Aorta (tissue), 5 donors: ENCODE data around the gene RNH1. TPM values are rescaled to one million over a fixed set of nuclear protein-coding genes. Genes with fewer than 3 reads are reported as not detected.

Experiments used
- ATAC-seq: fragments of 200-7000 bp; cut with Tn5 transposase; one replicate; pipeline ENCODE4 v1.9.1; 2022; ENCODE audit warnings: moderate library complexity; ENCODE audit not compliant: low FRiP score
- DNase-seq, 2 donors: peaks; one replicate each; pipeline ENCODE4 v3.0.0-alpha.2; 2020
- H3K27ac ChIP-seq, 2 donors: one replicate each; pipeline ENCODE4 v1.5.1; 2013; ENCODE audit warnings: low read length in 2 of 2, mild to moderate bottlenecking in 2 of 2, moderate library complexity in 2 of 2, control low read depth in 1 of 2, inconsistent platforms in 1 of 2, low read depth in 1 of 2
- H3K27me3 ChIP-seq, 2 donors: one replicate each; pipeline ENCODE4 v1.6.1; 2013; ENCODE audit warnings: control low read depth in 1 of 2, low read length in 1 of 2, mild to moderate bottlenecking in 1 of 2, moderate library complexity in 1 of 2; ENCODE audit not compliant: insufficient read depth in 2 of 2, control insufficient read depth in 1 of 2
- H3K36me3 ChIP-seq, 2 donors: one replicate each; pipeline ENCODE4 v1.6.1; 2013; ENCODE audit warnings: control low read depth in 1 of 2, low read length in 1 of 2, mild to moderate bottlenecking in 1 of 2; ENCODE audit not compliant: insufficient read depth in 2 of 2, control insufficient read depth in 1 of 2
- H3K4me1 ChIP-seq, 2 donors: one replicate each; pipeline ENCODE4 v1.6.1; 2013; ENCODE audit warnings: low read length in 2 of 2, control low read depth in 1 of 2, mild to moderate bottlenecking in 1 of 2, moderate library complexity in 1 of 2; ENCODE audit not compliant: insufficient read depth in 2 of 2, control insufficient read depth in 1 of 2
- H3K4me3 ChIP-seq, 2 donors: one replicate each; pipeline ENCODE4 v1.5.1; 2013; ENCODE audit warnings: low read length in 2 of 2, control low read depth in 1 of 2, mild to moderate bottlenecking in 1 of 2
- H3K9me3 ChIP-seq: one replicate; pipeline ENCODE4 v1.6.1; 2013; ENCODE audit warnings: mild to moderate bottlenecking, low read length; ENCODE audit not compliant: control insufficient read depth
- WGBS, 2 donors: extraction: QIAGEN DNeasy Blood & Tissue Kit; methylation state at CpG; one replicate each; pipeline ENCODE4 v1.1.7; 2013; 5-methylcytosine and 5-hydroxymethylcytosine counted together
- intact Hi-C, 2 donors: fragments of 100-400 bp; cut with DNase I; formaldehyde crosslinking; loops; one replicate each; pipeline versions ENCODE4 v1.14.2 to v1.15.0; 2022
- polyA plus RNA-seq, 2 donors: library from polyadenylated mRNA; stranded (reverse); fragments of 200-250 nt; gene quantifications; one replicate each; pipeline ENCODE4 v1.2.3, GENCODE V29; 2013
- total RNA-seq, 2 donors: library from RNA; stranded (reverse); fragmentation: NEBNext Ultra II Directional; extraction: Animal tissue kit (Norgen Biotek cat#: 25700); gene quantifications; one replicate each; pipeline ENCODE4 v1.2.1, GENCODE V29; 2021
- donor health status: healthy with polysubstance abuse.
- donor health status: Bipolar disorder and iron deficiency.
- donor health status: DM: no; HTN: no; CAD: no.
- donor health status: DM: no; HTN: no; CAD: no.
- donor health status: DM: yes; HTN: yes; CAD: no.

The RNH1 gene
- total and polyA plus RNA-seq, 4 donors = 125 to 224 (median 165) TPM

DNA sequence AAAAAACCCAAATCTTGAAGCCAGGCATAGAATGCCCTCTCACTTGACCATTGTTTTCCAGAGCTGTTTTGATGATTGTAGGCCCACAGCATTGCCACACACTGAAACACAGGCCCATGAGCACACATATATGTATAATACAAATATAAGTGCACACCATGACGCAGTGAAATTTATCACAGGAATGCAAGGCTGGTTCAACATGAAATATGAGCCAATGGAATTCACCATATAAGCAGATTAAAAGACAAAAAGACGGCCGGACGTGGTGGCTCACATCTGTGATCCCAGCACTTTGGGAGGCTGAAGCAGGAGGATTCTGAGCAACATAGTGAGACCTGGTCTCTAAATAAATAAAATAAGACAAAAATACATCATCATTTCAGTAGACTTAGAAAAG, 9.4 kb upstream of the RNH1 start:
- 87 to 92% methylated on average over 4 of the region's 4 CpGs for WGBS, 2 donors
- no peak for ATAC-seq
- H3K27ac ChIP-seq = no peak overlapping the region
- no peaks in the 10 kb centered on the region for H3K36me3 ChIP-seq
- no peak for DNase-seq
- H3K4me1 ChIP-seq = no peaks in the 10 kb centered on the region
- H3K4me3 ChIP-seq = no peak overlapping the region
- H3K9me3 ChIP-seq = no peaks in the 10 kb centered on the region
- intact Hi-C loops = no loop called here
- no peaks in the 10 kb centered on the region for H3K27me3 ChIP-seq

- no peak for ATAC-seq
Measured at GRCh38 chr11:515131-515530, 8.1 kb upstream of the RNH1 start.

DNA sequence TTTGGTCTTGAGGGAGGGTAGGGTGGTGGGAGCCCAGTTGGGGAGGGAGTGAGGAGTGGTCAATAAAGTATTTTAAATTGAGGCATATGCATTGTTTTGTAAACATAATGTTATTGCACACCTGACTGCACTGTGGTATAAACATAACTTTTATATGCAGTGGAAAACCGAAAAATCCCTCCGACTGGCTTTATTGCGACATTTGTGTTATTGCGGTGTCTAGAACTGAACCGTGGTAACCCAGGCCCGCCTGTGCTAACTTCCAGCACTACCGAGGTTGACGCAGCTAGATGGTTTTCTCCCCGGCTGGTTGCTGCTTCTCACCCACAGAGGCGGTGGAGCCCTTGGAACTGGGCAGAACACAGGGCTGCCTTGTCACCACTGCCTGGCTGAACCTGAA, 7.6 kb upstream of the RNH1 start:
- intact Hi-C loops = no loop called here
- H3K27me3 ChIP-seq = no peaks in the 10 kb centered on the region
- no peak overlapping the region for H3K4me3 ChIP-seq
- no peak overlapping the region for H3K27ac ChIP-seq
- ATAC-seq (no peak), DNase-seq (no peak)
- 96% methylated on average over 10 of the region's 10 CpGs for WGBS, 2 donors
- no peaks in the 10 kb centered on the region for H3K9me3 ChIP-seq
- H3K36me3 ChIP-seq = no peaks in the 10 kb centered on the region
- no peaks in the 10 kb centered on the region for H3K4me1 ChIP-seq

More at GRCh38 chr11:515131-515530, 8.1 kb upstream of the RNH1 start:
- no peaks in the 10 kb centered on the region for H3K27me3 ChIP-seq
- H3K4me3 ChIP-seq = no peak overlapping the region
- 94% methylated on average over 6 of the region's 6 CpGs for WGBS, 2 donors
- no peaks in the 10 kb centered on the region for H3K9me3 ChIP-seq
- intact Hi-C loops = no loop called here
- H3K27ac ChIP-seq = no peak overlapping the region
- no peaks in the 10 kb centered on the region for H3K36me3 ChIP-seq
- DNase-seq = no peak
- no peaks in the 10 kb centered on the region for H3K4me1 ChIP-seq

GRCh38 chr11:512761-513595, 5.9 kb upstream of the RNH1 start:
- WGBS, 2 donors = 94 to 95% methylated on average over 29 of the region's 29 CpGs
- H3K9me3 ChIP-seq = no peaks in the 10 kb centered on the region
- H3K4me3 ChIP-seq = no peak overlapping the region
- no peaks in the 10 kb centered on the region for H3K4me1 ChIP-seq
- no peak overlapping the region for H3K27ac ChIP-seq
- H3K36me3 ChIP-seq = no peaks in the 10 kb centered on the region
- intact Hi-C loops = no loop called here
- no peak for ATAC-seq
- no peaks in the 10 kb centered on the region for H3K27me3 ChIP-seq
- no peak for DNase-seq

GRCh38 chr11:508956-509355, 1.9 kb upstream of the RNH1 start:
- no peaks in the 10 kb centered on the region for H3K27me3 ChIP-seq
- H3K4me3 ChIP-seq = no peak overlapping the region
- ATAC-seq = no peak
- 74 to 79% methylated on average over 5 of the region's 5 CpGs for WGBS, 2 donors
- intact Hi-C loops = loop anchor here (5.0 to 10.0 kb wide), 2 partner anchors 54 to 302 kb away; partner anchors contain the start of genes BET1L (in 1 of the 2), PTDSS2 (in 1 of the 2) and RIC8A (in 1 of the 2)
- no peak overlapping the region for H3K27ac ChIP-seq
- H3K9me3 ChIP-seq = no peaks in the 10 kb centered on the region
- H3K36me3 ChIP-seq = no peaks in the 10 kb centered on the region
- H3K4me1 ChIP-seq = no peaks in the 10 kb centered on the region
- no peak for DNase-seq

DNA sequence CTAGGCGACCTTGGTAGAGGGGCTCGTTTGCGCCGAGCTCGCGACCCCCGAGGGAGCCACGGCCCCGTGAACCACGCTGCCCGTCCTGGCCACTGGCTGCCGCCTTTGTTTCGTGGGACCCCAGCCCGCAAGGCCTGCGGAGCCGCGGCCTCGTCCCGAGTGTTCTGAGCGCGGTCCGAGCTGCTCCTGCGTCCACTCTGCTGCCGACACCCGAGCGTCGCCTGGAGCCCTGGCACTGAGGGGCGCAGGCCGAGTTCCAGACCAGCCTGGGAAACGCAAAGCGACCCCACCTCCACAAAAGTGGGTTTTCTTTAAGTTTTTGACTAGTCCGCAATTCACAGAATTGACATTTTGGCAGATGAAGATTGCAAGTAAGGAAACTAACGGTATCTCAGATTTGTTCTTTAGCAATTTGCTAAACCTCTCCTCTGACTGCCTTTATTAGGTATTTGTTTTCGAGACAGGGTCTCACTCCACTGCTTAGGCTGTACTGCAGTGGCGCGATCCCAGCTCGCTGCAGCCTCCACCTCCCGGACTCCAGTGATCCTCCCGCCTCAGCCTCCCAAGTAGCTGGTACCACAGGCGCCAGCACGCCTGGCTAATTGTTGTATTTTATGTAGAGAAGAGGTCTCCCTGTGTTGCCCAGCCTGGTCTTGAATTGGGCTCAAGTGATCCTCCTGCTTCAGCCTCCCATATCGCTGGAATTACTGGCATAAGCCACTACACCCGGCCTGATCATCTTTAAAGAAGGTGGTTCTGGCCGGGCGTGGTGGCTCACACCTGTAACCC, 879 bp upstream of the RNH1 start:
- Histone ChIP-seq H3K4me1 (no peaks in the 10 kb centered on the region), H3K27ac (peak overlapping the region in 1 of 2 donors; percentile 47), H3K36me3 (no peaks in the 10 kb centered on the region), H3K27me3 (no peaks in the 10 kb centered on the region), H3K4me3 (peak overlapping the region; percentile 45 to 74), H3K9me3 (no peaks in the 10 kb centered on the region)
- DNase-seq = no peak
- intact Hi-C loops = loop anchor here (5.0 to 10.0 kb wide), 2 partner anchors 53 to 301 kb away; partner anchors contain the start of genes BET1L (in 1 of the 2), PTDSS2 (in 1 of the 2) and RIC8A (in 1 of the 2)
- no peak for ATAC-seq
- WGBS, 2 donors = 33 to 38% methylated on average over 37 to 45 of the region's 45 CpGs

GRCh38 chr11:506238-506994, 626 bp downstream of the RNH1 start:
- intact Hi-C loops = loop anchor here (1.0 to 10.0 kb wide), 3 partner anchors 52 to 299 kb away; partner anchors contain the start of genes BET1L (in 1 of the 2), PTDSS2 (in 1 of the 2) and RIC8A (in 1 of the 2)
- H3K9me3 ChIP-seq = no peaks in the 10 kb centered on the region
- ATAC-seq = peak; percentile 94
- no peaks in the 10 kb centered on the region for H3K27me3 ChIP-seq
- DNase-seq = peak; percentile 99 to 100
- no peaks in the 10 kb centered on the region for H3K4me1 ChIP-seq
- H3K4me3 ChIP-seq = peak overlapping the region; percentile 40 to 90
- WGBS, 2 donors = 0 to 1% methylated on average over 65 to 71 of the region's 71 CpGs
- peak overlapping the region; percentile 63 to 100 for H3K27ac ChIP-seq
- H3K36me3 ChIP-seq = no peaks in the 10 kb centered on the region

GRCh38 chr11:504994-505344, 2.1 kb downstream of the RNH1 start:
- H3K4me3 ChIP-seq = no peak overlapping the region
- no peak for DNase-seq
- H3K27ac ChIP-seq = no peak overlapping the region
- H3K9me3 ChIP-seq = no peaks in the 10 kb centered on the region
- intact Hi-C loops = loop anchor here (5.0 to 10.0 kb wide), 2 partner anchors 50 to 298 kb away; partner anchors contain the start of genes BET1L (in 1 of the 2), PTDSS2 (in 1 of the 2) and RIC8A (in 1 of the 2)
- H3K27me3 ChIP-seq = no peaks in the 10 kb centered on the region
- peaks cover 0 to 2% of the 10 kb centered on the region in 2 donors for H3K36me3 ChIP-seq
- 45 to 51% methylated on average over 7 of the region's 7 CpGs for WGBS, 2 donors
- no peaks in the 10 kb centered on the region for H3K4me1 ChIP-seq
- no peak for ATAC-seq
